HG03565 (cell line): ENCODE measurements around the gene CARD6.
"Not testable (repeated sequence)": the region's sequence is repeated elsewhere in the genome, so short reads cannot be mapped to it uniquely, and the experiment has no call there.

ENCODE experiments used
- ATAC-seq: cut with Tn5 transposase; IDR thresholded peaks from one replicate; pipeline ENCODE4 v1.9.1; 2021; ENCODE audit warnings: mild to moderate bottlenecking, moderate library complexity; ENCODE audit not compliant: unreplicated experiment

The CARD6 gene

GRCh38 chr5:40827188-40827977, 13.8 kb upstream of the CARD6 start:
- no peak for ATAC-seq

- no peak for ATAC-seq
These were observed 13.0 kb upstream of the CARD6 start for GRCh38 chr5:40828021-40828631.

GRCh38 chr5:40828690-40829661, 12.2 kb upstream of the CARD6 start:
- no peak for ATAC-seq

- no peak for ATAC-seq
These were observed 11.2 kb upstream of the CARD6 start for GRCh38 chr5:40829748-40830533.

GRCh38 chr5:40831346-40832210, 9.6 kb upstream of the CARD6 start:
- no peak for ATAC-seq

- no peak for ATAC-seq
These were observed 8.8 kb upstream of the CARD6 start for GRCh38 chr5:40832345-40832744.

GRCh38 chr5:40833712-40834229, 7.4 kb upstream of the CARD6 start:
- no peak for ATAC-seq

- no peak for ATAC-seq
These were observed 6.7 kb upstream of the CARD6 start for GRCh38 chr5:40834391-40834848.

- ATAC-seq: peak; percentile 97
These were observed 6.0 kb upstream of the CARD6 start, which contains the start of gene RPL37 for GRCh38 chr5:40834849-40835787. RPL37 (minus strand) TSS chr5:40835222; CDS start chr5:40835185, 37 bp downstream.

- no peak for ATAC-seq
These were observed 3.1 kb upstream of the CARD6 start for GRCh38 chr5:40838086-40838485.

- ATAC-seq: no peak
These were observed 1.2 kb downstream of the CARD6 start for GRCh38 chr5:40842351-40842750.

- no peak for ATAC-seq
These were observed 3.4 kb downstream of the CARD6 start for GRCh38 chr5:40844565-40844964.

GRCh38 chr5:40846371-40846770, 5.2 kb downstream of the CARD6 start:
- no peak for ATAC-seq

- no peak for ATAC-seq
These were observed 6.4 kb downstream of the CARD6 start for GRCh38 chr5:40847525-40847924.

GRCh38 chr5:40853632-40854192, 12.5 kb downstream of the CARD6 start:
- no peak for ATAC-seq

- no peak for ATAC-seq
These were observed 19.5 kb downstream of the CARD6 start for GRCh38 chr5:40860711-40861110.

- not testable (repeated sequence) for ATAC-seq
These were observed 23.8 kb downstream of the CARD6 start for GRCh38 chr5:40865004-40865403.

- ATAC-seq: no peak
These were observed 25.7 kb downstream of the CARD6 start for GRCh38 chr5:40866844-40867243.
